ENCODE data around the gene NXN.

DNA sequence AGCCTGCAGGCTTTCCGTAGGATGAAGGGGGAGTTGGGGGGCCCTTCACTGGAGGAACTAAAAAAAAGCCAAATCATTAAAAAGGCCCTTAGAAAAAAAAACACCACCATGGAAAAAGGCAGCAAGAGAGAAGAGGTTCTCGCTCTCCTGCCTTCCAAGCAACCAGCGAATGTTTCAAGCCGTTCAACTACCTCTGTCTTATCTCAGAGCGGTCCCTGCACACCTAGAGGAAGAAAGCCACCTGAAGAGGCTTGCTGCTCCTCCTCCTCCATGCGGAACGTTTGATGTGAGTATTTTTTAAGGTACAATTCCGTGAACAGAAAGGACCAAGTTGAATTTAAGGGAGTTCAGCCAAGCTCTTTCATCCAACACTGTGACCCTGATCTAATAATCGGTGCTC, 9.2 kb downstream of the NXN start:
- TF ChIP-seq ZNF274 (IDR thresholded peaks at IDR 0.05; ENCODE audit: low read depth, low read length) = no peak
- TF ChIP-seq YY1 (IDR thresholded peaks at IDR 0.05; ENCODE audit: insufficient read depth, insufficient read length) = no peak
- no peak for TF ChIP-seq SUZ12 (IDR thresholded peaks at IDR 0.05; ENCODE audit: extremely low read depth, insufficient read depth, insufficient read length)

Measured in NT2/D1 (cell line).